GM23248 (cell line): Measurements from ENCODE around the gene TSPAN14. TPM values are rescaled to one million over a fixed set of nuclear protein-coding genes. Genes with fewer than 3 reads are reported as not detected.

Experiments
- DNase-seq: peaks from one replicate; pipeline ENCODE4 v3.0.0-alpha.2; 2015
- H2AFZ ChIP-seq: fragments of 200-600 bp; sonication (generic); 2 replicates; pipeline ENCODE4 v1.6.1; 2016; ENCODE audit warnings: antibody characterized with exemption
- H3F3A ChIP-seq: fragments of 200-600 bp; sonication (generic); 2 replicates; pipeline ENCODE4 v1.6.1; 2016; ENCODE audit warnings: mild to moderate bottlenecking, antibody characterized with exemption, mixed run types; ENCODE audit not compliant: insufficient read depth
- H3K27ac ChIP-seq: fragments of 200-600 bp; sonication (generic); 2 replicates; pipeline ENCODE4 v1.5.1; 2016; ENCODE audit warnings: mild to moderate bottlenecking
- H3K27me3 ChIP-seq: fragments of 200-600 bp; sonication (generic); replicated peaks from 2 replicates; pipeline ENCODE4 v1.6.1; 2016; ENCODE audit warnings: mild to moderate bottlenecking; ENCODE audit not compliant: insufficient read depth
- H3K36me3 ChIP-seq: fragments of 200-600 bp; sonication (generic); 2 replicates; pipeline ENCODE4 v1.6.1; 2016; ENCODE audit warnings: low read depth, mild to moderate bottlenecking
- H3K4me1 ChIP-seq: fragments of 200-600 bp; sonication (generic); 2 replicates; pipeline ENCODE4 v1.6.1; 2016; ENCODE audit warnings: mild to moderate bottlenecking; ENCODE audit not compliant: insufficient read depth
- H3K4me2 ChIP-seq: fragments of 200-600 bp; sonication (generic); one replicate; pipeline ENCODE4 v1.6.1; 2016; ENCODE audit warnings: mild to moderate bottlenecking; ENCODE audit not compliant: unreplicated experiment
- H3K4me3 ChIP-seq: fragments of 200-600 bp; sonication (generic); 2 replicates; pipeline ENCODE4 v1.5.1; 2016; ENCODE audit warnings: mild to moderate bottlenecking
- H3K79me2 ChIP-seq: fragments of 200-600 bp; sonication (generic); 2 replicates; pipeline ENCODE4 v1.6.1; 2016; ENCODE audit warnings: mild to moderate bottlenecking; ENCODE audit not compliant: insufficient read depth
- H3K9ac ChIP-seq: fragments of 200-600 bp; sonication (generic); 2 replicates; pipeline ENCODE4 v1.6.1; 2016; ENCODE audit warnings: mild to moderate bottlenecking
- H3K9me2 ChIP-seq: fragments of 200-600 bp; sonication (generic); 2 replicates; pipeline ENCODE4 v1.6.1; 2016; ENCODE audit warnings: mixed run types, mild to moderate bottlenecking, moderate library complexity; ENCODE audit not compliant: insufficient read depth
- H3K9me3 ChIP-seq: fragments of 200-600 bp; sonication (generic); one replicate; pipeline ENCODE4 v1.6.1; 2017; ENCODE audit warnings: low read depth
- H4K20me1 ChIP-seq: fragments of 200-600 bp; sonication (generic); 2 replicates; pipeline ENCODE4 v1.6.0; 2016; ENCODE audit not compliant: insufficient read depth
- EZH2 ChIP-seq: fragments of 200-600 bp; sonication (generic); IDR thresholded peaks from 2 replicates; pipeline ENCODE4 v1.6.1; 2018; ENCODE audit warnings: antibody characterized with exemption, mild to moderate bottlenecking; ENCODE audit not compliant: insufficient read depth, poor library complexity, severe bottlenecking
- EZH2phosphoT487 ChIP-seq: fragments of 200-600 bp; sonication (generic); IDR thresholded peaks from 2 replicates; pipeline ENCODE4 v1.6.1; 2018; ENCODE audit warnings: antibody characterized with exemption, moderate library complexity, mild to moderate bottlenecking, low read depth; ENCODE audit not compliant: insufficient read depth
- WGBS, 2 experiments: methylation state at CpG; one replicate each; pipeline ENCODE4 v1.1.6; 2015 to 2017; ENCODE audit warnings: low lambda C conversion rate in 2 of 2, low coverage in 1 of 2; ENCODE audit errors: missing lambda C conversion rate in 2 of 2; 5-methylcytosine and 5-hydroxymethylcytosine counted together
- in situ Hi-C: fragments of 300-500 bp; cut with MboI; formaldehyde crosslinking; loops from 2 replicates; pipeline ENCODE4 v1.15.0; 2020
- polyA plus RNA-seq: library from polyadenylated mRNA; unstranded; fragments of >200 nt; fragmentation: Nextera tagmentation; extraction: Ambion mirVana; gene quantifications from 2 replicates; pipeline ENCODE4 v1.2.1, GENCODE V29; 2016
- total RNA-seq: library from RNA; depleted of rRNA; stranded (reverse); fragments of >200 nt; shearing (Covaris generic); gene quantifications from 2 replicates; pipeline ENCODE4 v1.2.3, GENCODE V29; 2014

The TSPAN14 gene
- total and polyA plus RNA-seq, 2 experiments from 2014 or later, result 14.1 to 23.7 TPM

- Histone ChIP-seq H3K4me2 (peak overlapping the region; percentile 6), H3K9me3 (no peaks in the 10 kb centered on the region), H3K27me3 (no peaks in the 10 kb centered on the region), H3K4me3 (no peak overlapping the region), H3K36me3 (no peaks in the 10 kb centered on the region), H3K4me1 (peaks cover 27% of the 10 kb centered on the region), H3K9me2 (no peaks in the 10 kb centered on the region), H3K9ac (no peak overlapping the region), H3F3A (peaks cover 36% of the 10 kb centered on the region), H3K27ac (peak overlapping the region; percentile 35), H2AFZ (no peak overlapping the region), H3K79me2 (peaks cover 71% of the 10 kb centered on the region), H4K20me1 (no peaks in the 10 kb centered on the region)
- peak; percentile 79 for DNase-seq
- WGBS, 2 experiments, result 16 to 20% methylated on average over 4 of the region's 4 CpGs
- in situ Hi-C loops, result no loop called here
- no peak for TF ChIP-seq EZH2
- no peak for TF ChIP-seq EZH2phosphoT487
These were observed 39.5 kb downstream of the TSPAN14 start for GRCh38 chr10:80493522-80494051.

- in situ Hi-C loops, result no loop called here
- Histone ChIP-seq H3K4me3 (no peak overlapping the region), H3K9me2 (no peaks in the 10 kb centered on the region), H3K79me2 (peaks cover 59% of the 10 kb centered on the region), H3K9ac (no peak overlapping the region), H3F3A (peaks cover 48% of the 10 kb centered on the region), H3K27me3 (no peaks in the 10 kb centered on the region), H3K27ac (no peak overlapping the region), H2AFZ (no peak overlapping the region), H3K4me2 (no peak overlapping the region), H4K20me1 (no peaks in the 10 kb centered on the region), H3K9me3 (no peaks in the 10 kb centered on the region), H3K4me1 (peaks cover 40% of the 10 kb centered on the region), H3K36me3 (no peaks in the 10 kb centered on the region)
- TF ChIP-seq EZH2phosphoT487 (no peak), EZH2 (no peak)
- WGBS, 2 experiments, result 95 to 98% methylated on average over 4 of the region's 4 CpGs
- DNase-seq, result no peak
These were observed 42.6 kb downstream of the TSPAN14 start for GRCh38 chr10:80496555-80497172.

- H2AFZ ChIP-seq, result no peak overlapping the region
- in situ Hi-C loops, result no loop called here
- H3F3A ChIP-seq, result peaks cover 48% of the 10 kb centered on the region
- H3K36me3 ChIP-seq, result no peaks in the 10 kb centered on the region
- no peaks in the 10 kb centered on the region for H3K9me2 ChIP-seq
- peak overlapping the region; percentile 7; the same call in 1 of the 2 replicates for H3K27ac ChIP-seq
- no peaks in the 10 kb centered on the region for H3K9me3 ChIP-seq
- peak; percentile 67 for DNase-seq
- no peak for TF ChIP-seq EZH2
- TF ChIP-seq EZH2phosphoT487, result no peak
- H4K20me1 ChIP-seq, result no peaks in the 10 kb centered on the region
- no peak overlapping the region for H3K4me3 ChIP-seq
- H3K9ac ChIP-seq, result no peak overlapping the region
- no peaks in the 10 kb centered on the region for H3K27me3 ChIP-seq
- H3K79me2 ChIP-seq, result peaks cover 60% of the 10 kb centered on the region
- WGBS, 2 experiments, result 66 to 70% methylated on average over 7 of the region's 7 CpGs
- peaks cover 44% of the 10 kb centered on the region for H3K4me1 ChIP-seq
- H3K4me2 ChIP-seq, result peak overlapping the region; percentile 0
These were observed 43.3 kb downstream of the TSPAN14 start for GRCh38 chr10:80497187-80498077.

- TF ChIP-seq EZH2phosphoT487, result no peak
- TF ChIP-seq EZH2, result no peak
- no peaks in the 10 kb centered on the region for H4K20me1 ChIP-seq
- in situ Hi-C loops, result no loop called here
- peaks cover 44% of the 10 kb centered on the region for H3K4me1 ChIP-seq
- peaks cover 65% of the 10 kb centered on the region for H3K79me2 ChIP-seq
- no peak overlapping the region for H3K4me3 ChIP-seq
- H3K9ac ChIP-seq, result peak overlapping the region; percentile 58; the same call in 1 of the 2 replicates
- no peak overlapping the region for H2AFZ ChIP-seq
- peak overlapping the region; percentile 71 for H3K27ac ChIP-seq
- 34 to 52% methylated on average over 7 to 8 of the region's 8 CpGs for WGBS, 2 experiments
- peak overlapping the region; percentile 36 for H3K4me2 ChIP-seq
- no peaks in the 10 kb centered on the region for H3K9me3 ChIP-seq
- no peaks in the 10 kb centered on the region for H3K9me2 ChIP-seq
- H3K36me3 ChIP-seq, result no peaks in the 10 kb centered on the region
- DNase-seq, result peak; percentile 7
- H3K27me3 ChIP-seq, result no peaks in the 10 kb centered on the region
- peaks cover 42% of the 10 kb centered on the region for H3F3A ChIP-seq
These were observed 44.1 kb downstream of the TSPAN14 start for GRCh38 chr10:80498078-80498832.
